ENCODE measurements around the gene PPID. TPM values are rescaled to one million over a fixed set of nuclear protein-coding genes. Genes with fewer than 3 reads are reported as not detected.
"Not testable (repeated sequence)": the region's sequence is repeated elsewhere in the genome, so short reads cannot be mapped to it uniquely, and the experiment has no call there.

Gene PPID
- polyA plus RNA-seq, 1 donor = 43.6 TPM

DNA sequence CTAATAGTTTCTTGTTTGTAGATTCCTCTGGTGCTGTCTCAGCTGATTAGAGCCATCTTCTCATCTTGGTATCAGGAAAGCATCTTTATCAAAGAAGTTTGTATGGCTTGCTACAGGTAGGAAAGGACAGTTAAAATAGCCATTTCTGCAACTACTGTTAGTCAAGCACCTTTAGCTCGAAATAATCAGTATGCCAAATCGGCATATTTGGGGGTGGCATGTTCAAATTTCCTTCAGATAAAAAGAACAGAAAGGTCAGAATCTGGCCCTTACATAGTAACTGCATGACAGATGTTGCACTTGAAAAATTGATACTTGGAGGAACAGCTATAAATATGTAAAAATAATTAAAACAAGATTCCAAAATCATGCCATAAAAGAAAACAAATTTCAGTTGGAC is 56.3 kb downstream of the PPID start:
- DNase-seq (ENCODE audit: low read depth) = no peak

GRCh38 chr4:158664806-158665205 is 58.4 kb downstream of the PPID start:
- no peak for DNase-seq (ENCODE audit: low read depth)

DNA sequence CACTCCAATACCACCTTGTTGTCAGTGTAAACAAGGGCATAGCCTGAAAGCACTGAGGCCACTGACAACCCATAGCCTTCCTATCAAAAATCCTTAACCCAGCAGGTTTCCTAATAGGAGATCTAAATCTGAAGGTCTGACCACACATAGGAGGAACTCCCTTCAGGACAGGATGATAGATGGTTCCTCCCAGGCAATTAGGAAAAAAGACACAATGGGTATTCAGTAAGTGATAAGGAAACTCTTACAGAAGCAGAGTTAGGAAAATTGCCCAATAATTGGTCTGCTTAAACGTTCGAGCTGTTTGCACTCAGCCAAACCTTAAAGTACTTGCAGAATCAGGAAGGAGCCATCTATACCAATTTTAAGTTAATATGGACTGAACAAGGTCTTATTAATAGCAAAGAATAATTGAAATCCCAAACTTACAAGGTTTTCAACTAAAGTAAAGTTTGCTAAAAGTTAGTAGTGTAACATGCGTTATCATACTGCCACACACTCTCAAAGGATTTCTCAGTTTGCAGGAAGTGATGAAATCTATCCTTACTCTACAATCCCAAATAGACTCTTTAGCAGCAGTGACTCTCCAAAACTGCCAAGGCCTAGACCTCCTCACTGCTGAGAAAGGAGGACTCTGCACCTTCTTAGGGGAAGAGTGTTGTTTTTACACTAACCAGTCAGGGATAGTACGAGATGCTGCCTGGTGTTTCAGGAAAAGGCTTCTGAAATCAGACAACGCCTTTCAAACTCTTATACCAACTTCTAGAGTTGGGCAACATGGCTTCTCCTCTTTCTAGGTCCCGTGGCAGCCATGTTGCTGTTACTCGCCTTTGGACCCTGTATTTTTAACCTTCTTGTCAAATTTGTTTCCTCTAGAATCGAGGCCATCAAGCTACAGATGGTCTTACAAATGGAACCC is 59.2 kb downstream of the PPID start:
- not testable (repeated sequence) for DNase-seq (ENCODE audit: low read depth)

GRCh38 chr4:158663255-158663654 is 59.9 kb downstream of the PPID start:
- DNase-seq (ENCODE audit: low read depth) = not testable (repeated sequence)

Other genes with a start within 250 kb of the PPID start
- 0.18 TPM for gene RXFP1, start 201.5 kb downstream of the PPID start, polyA plus RNA-seq (ENCODE audit: insufficient read length)
- 15.5 TPM for gene C4orf46, start 51.5 kb downstream of the PPID start, polyA plus RNA-seq (ENCODE audit: insufficient read length)
- 21.5 TPM for gene ETFDH, start 51.1 kb downstream of the PPID start, polyA plus RNA-seq (ENCODE audit: insufficient read length)
- 12.2 TPM for gene FNIP2, start 45.6 kb upstream of the PPID start, polyA plus RNA-seq (ENCODE audit: insufficient read length)

All from forelimb muscle (tissue), 1 donor.